Activated naive CD4-positive, alpha-beta T cell treated with anti-CD3 and anti-CD28 coated beads, Interleukin-2, amount 10 ng/mL, durations not matched to agents 7 days and 5 days (primary cell): ENCODE data around the gene SOBP.

Experiments used
- CTCF ChIA-PET: fragments of 350-600 bp; sonication (Branson Sonifier 250); formaldehyde crosslinking; loops from one replicate; lab custom pipeline; 2021; ENCODE audit warnings: antibody characterized with exemption; lab: Charles Lee
- DNase-seq: peaks from one replicate; pipeline ENCODE4 v3.0.0-alpha.2; 2020
- H3K27ac Mint-ChIP-seq: one replicate; pipeline ENCODE4 v1.8.0; 2021; ENCODE audit warnings: mild to moderate bottlenecking, moderate library complexity, mixed read lengths
- H3K27me3 Mint-ChIP-seq: one replicate; pipeline ENCODE4 v1.8.0; 2021; ENCODE audit warnings: mild to moderate bottlenecking, mixed read lengths
- H3K36me3 Mint-ChIP-seq: one replicate; pipeline ENCODE4 v1.8.0; 2021; ENCODE audit warnings: mixed read lengths
- H3K4me1 Mint-ChIP-seq: one replicate; pipeline ENCODE4 v1.8.0; 2021; ENCODE audit warnings: mixed read lengths
- H3K4me3 Mint-ChIP-seq: one replicate; pipeline ENCODE4 v1.8.0; 2021; ENCODE audit warnings: mild to moderate bottlenecking, moderate library complexity, mixed read lengths
- H3K9me3 Mint-ChIP-seq: one replicate; pipeline ENCODE4 v1.8.0; 2021; ENCODE audit warnings: mixed read lengths

Gene SOBP, protein sequence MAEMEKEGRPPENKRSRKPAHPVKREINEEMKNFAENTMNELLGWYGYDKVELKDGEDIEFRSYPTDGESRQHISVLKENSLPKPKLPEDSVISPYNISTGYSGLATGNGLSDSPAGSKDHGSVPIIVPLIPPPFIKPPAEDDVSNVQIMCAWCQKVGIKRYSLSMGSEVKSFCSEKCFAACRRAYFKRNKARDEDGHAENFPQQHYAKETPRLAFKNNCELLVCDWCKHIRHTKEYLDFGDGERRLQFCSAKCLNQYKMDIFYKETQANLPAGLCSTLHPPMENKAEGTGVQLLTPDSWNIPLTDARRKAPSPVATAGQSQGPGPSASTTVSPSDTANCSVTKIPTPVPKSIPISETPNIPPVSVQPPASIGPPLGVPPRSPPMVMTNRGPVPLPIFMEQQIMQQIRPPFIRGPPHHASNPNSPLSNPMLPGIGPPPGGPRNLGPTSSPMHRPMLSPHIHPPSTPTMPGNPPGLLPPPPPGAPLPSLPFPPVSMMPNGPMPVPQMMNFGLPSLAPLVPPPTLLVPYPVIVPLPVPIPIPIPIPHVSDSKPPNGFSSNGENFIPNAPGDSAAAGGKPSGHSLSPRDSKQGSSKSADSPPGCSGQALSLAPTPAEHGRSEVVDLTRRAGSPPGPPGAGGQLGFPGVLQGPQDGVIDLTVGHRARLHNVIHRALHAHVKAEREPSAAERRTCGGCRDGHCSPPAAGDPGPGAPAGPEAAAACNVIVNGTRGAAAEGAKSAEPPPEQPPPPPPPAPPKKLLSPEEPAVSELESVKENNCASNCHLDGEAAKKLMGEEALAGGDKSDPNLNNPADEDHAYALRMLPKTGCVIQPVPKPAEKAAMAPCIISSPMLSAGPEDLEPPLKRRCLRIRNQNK

DNA sequence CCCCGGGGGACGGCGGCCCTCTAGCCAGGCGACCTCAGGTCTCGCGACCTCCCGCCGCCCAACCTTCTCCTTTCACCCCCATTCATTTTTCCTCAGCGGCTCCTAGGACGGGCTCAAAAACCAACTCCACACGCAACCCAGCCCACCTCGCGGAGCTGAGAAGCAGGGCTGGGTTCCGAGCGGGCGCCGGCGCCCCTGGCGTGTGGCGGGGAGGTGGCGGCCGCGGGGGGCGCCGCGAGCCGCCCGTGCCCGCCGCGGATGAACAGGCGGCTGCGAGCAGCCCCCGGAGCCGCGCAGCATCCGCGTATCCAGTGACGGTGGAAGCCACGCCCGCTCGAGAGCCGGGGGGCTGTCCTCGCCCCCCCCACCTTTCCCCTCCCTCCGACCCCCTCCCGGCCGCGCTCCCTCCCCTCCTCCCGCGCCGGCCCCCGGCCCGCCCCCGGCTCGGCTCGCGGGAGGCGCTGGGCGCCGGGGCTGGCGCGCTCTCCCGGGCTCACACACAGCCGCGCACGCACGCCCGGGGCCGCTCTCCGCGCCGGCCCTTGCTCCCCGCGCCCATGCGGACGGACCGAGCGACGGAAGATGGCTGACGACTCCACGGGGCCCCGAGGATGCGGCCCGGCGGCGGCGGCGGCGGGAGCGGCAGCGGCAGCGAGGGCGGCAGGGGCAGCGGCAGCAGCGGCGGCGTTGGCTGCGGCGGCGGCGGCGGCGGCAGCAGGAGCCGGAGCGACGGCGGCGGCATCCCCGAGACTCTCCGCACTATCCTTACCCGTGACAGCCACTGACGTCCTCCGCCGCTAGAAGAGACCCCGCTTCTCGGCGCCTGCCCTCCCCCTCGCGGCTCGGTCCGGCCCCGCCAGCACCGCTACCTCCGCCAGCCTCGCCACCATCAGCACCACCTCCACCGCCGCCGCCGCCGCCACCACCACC, at the start of gene SOBP:
Gene SOBP, plus strand, starts transcription at position 482 of the 930 bp plus-strand sequence. CDS start 500 bp downstream, outside the sequence.
- H3K9me3 Mint-ChIP-seq, result no peaks in the 10 kb centered on the region

DNA sequence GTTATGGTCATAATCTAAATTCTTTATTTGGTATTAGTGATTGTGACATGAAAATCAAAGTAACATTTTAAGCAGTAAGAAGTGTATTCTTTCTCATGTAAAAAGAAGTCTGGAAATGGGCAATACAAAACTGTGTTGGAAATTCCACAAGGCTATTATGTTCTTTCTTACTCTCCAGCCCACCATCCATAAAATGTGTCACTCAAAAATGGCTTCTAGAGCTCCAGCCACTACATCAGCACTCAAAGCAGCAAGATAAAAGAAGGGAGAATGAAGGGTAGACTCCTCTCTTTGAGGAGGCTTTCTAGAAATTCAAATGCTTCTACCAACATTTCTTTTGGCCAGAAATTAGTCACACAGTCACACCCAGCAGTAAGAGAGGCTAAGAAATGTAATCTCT, 49.0 kb upstream of the SOBP start:
- Mint-ChIP-seq H3K4me1 (peaks cover 4% of the 10 kb centered on the region), H3K36me3 (peaks cover 10% of the 10 kb centered on the region), H3K4me3 (no peak overlapping the region), H3K27ac (no peak overlapping the region), H3K9me3 (peaks cover 3% of the 10 kb centered on the region), H3K27me3 (no peaks in the 10 kb centered on the region)
- no peak for DNase-seq
- CTCF ChIA-PET, result interaction anchor here (0.6 kb wide), 1 partner anchor 32 kb away, joined by 4 read pairs; no protein-coding TSS in a partner anchor

More for the DNA sequence above, at the start of gene SOBP:
- CTCF ChIA-PET, result interaction anchor here (2.1 kb wide), 1 partner anchor 172 kb away, joined by 5 read pairs; no protein-coding TSS in a partner anchor
- peak; percentile 47 for DNase-seq
- Mint-ChIP-seq H3K27me3 (peaks cover 46% of the 10 kb centered on the region), H3K27ac (no peak within 1 kb of the TSS), H3K4me3 (peak within 1 kb of the TSS; percentile 84), H3K4me1 (peaks cover 25% of the 10 kb centered on the region), H3K36me3 (peaks cover 3% of the 10 kb centered on the region)

DNA sequence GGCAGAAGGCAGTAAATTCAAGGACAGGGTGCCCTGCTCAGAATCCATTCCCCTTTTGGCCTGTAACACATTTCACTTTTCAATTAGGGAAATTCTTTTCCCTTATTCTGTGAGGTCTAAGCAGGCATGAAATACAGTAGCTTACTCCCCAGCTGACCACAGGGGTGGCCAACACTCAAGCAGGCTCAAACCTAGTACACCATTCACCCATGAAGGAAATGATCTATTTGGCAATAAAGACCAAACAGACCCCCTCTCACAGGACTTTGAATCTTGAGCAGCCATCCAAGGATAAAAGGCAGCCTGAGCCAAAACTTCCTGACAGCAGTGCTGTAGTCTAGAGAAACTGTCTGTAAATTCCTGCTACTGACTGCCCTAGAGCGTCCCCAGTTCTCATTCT, 48.2 kb upstream of the SOBP start:
- H3K36me3 Mint-ChIP-seq, result peaks cover 15% of the 10 kb centered on the region
- no peak for DNase-seq
- H3K4me1 Mint-ChIP-seq, result peaks cover 4% of the 10 kb centered on the region
- CTCF ChIA-PET, result interaction anchor here (0.6 kb wide), 1 partner anchor 31 kb away, joined by 4 read pairs; no protein-coding TSS in a partner anchor
- H3K27ac Mint-ChIP-seq, result no peak overlapping the region
- no peaks in the 10 kb centered on the region for H3K27me3 Mint-ChIP-seq
- H3K4me3 Mint-ChIP-seq, result no peak overlapping the region
- peaks cover 7% of the 10 kb centered on the region for H3K9me3 Mint-ChIP-seq

DNA sequence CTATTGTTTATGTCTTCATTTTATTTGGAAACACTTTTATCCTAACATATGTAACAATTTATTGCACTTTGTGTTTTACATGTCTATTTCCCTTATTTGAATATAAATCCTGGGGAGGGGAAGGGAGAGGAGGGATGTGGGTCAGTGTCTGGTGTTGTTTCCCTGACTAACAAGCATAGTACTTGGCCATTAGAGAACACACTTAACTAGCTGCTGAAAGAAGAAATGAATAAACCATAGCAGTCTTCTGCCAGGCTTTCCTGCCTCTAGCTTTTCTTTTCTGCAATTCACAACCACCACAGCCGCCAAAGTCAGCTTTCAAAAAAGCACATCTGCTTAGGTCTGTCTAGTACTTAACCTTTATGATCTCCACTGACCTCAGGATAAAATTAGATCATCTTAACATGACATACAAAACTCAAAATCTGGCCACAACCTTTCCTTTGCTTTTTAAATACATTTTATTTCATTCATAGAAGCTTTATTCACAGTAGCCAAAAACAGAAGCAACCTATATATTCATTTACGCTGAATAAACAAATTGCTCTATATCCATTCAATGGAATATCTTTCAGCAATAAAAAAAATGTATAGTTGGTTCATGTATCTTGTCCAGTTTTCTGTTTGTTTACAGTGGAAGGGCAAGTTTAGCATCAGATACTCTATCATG, 46.8 kb upstream of the SOBP start:
- Mint-ChIP-seq H3K4me3 (no peak overlapping the region), H3K27ac (no peak overlapping the region), H3K9me3 (peaks cover 17% of the 10 kb centered on the region), H3K36me3 (peaks cover 24% of the 10 kb centered on the region), H3K27me3 (no peaks in the 10 kb centered on the region), H3K4me1 (no peaks in the 10 kb centered on the region)
- CTCF ChIA-PET, result interaction anchor here (0.6 kb wide), 1 partner anchor 115 kb away, joined by 4 read pairs; no protein-coding TSS in a partner anchor
- no peak for DNase-seq

DNA sequence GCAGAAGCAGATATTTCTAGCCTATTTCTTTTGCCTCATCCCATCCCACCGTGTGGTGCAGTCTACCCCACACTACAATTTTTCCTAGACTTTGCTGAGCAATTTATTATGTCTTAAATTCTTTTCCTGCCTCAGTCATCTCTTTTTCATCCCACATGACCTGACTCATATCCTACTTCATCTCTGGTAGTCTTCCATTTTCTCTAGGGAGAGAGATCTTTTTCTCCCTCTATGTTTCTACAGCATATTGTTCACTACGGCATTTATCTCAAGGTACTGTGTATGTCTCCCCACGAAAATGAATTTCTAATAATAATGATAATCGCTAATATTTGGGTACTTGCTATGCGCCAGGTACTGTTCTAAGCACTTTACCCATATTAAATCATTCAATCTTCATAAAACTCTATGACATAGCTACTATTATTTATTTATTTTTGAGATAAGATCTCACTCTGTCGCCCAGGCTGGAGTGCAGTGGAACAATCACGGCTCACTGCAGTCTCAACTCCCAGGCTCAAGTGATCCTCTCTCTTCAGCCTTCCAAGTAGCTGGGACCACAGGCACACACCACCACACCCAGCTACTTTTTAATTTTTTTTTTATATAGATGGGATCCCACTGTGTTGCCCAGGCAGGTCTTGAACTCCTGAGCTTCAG, 46.2 kb upstream of the SOBP start:
- no peaks in the 10 kb centered on the region for H3K4me1 Mint-ChIP-seq
- H3K36me3 Mint-ChIP-seq, result peaks cover 29% of the 10 kb centered on the region
- no peaks in the 10 kb centered on the region for H3K27me3 Mint-ChIP-seq
- peaks cover 23% of the 10 kb centered on the region for H3K9me3 Mint-ChIP-seq
- DNase-seq, result no peak
- H3K4me3 Mint-ChIP-seq, result no peak overlapping the region
- CTCF ChIA-PET, result no interaction called here
- no peak overlapping the region for H3K27ac Mint-ChIP-seq

DNA sequence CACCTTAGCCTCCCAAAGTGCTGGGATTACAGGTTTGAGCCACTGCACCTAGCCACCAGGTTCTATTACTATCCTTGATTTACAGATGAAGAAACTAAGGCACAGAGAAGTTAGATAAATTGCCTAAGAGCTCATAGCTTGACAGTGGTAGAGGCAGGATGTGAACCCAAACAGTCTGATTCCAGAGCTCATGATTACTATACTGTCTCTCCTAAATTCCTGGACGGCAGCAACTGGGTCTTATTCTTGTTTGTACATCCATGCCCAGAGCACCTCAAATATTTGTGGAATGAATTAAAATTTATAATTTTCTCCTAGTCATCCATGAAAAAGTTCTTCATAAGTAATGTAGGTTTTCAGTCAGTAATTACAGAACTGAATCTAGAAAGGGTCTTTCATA, 45.6 kb upstream of the SOBP start:
- H3K9me3 Mint-ChIP-seq, result peaks cover 27% of the 10 kb centered on the region
- H3K4me3 Mint-ChIP-seq, result no peak overlapping the region
- no peaks in the 10 kb centered on the region for H3K27me3 Mint-ChIP-seq
- H3K36me3 Mint-ChIP-seq, result peaks cover 30% of the 10 kb centered on the region
- DNase-seq, result no peak
- no peak overlapping the region for H3K27ac Mint-ChIP-seq
- CTCF ChIA-PET, result no interaction called here
- H3K4me1 Mint-ChIP-seq, result no peaks in the 10 kb centered on the region

DNA sequence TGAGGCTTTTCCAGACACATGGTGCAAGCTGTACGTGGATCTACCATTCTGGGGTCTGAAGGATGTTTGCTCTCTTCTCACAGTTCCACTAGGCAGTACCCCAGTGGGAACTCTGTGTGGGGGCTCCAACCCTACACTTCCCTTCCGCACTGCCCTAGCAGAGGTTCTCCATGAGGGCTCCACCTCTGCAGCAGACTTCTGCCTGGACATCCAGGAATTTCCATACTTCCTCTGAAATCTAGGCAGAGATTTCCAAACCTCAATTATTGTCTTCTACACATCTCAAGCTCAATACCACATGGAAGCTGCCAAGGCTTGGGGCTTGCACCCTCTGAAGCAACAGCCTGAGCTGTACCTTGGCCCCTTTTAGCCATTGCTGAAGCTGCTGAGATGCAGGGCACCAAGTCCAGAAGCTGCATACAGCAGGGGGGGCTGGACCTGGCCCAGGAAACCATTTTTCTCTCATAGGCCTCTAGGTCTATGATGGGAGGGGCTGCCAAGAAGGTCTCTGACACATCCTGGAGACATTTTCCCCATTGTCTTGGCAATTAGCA, 42.2 kb upstream of the SOBP start:
- H3K9me3 Mint-ChIP-seq, result peaks cover 34% of the 10 kb centered on the region
- no peaks in the 10 kb centered on the region for H3K27me3 Mint-ChIP-seq
- H3K27ac Mint-ChIP-seq, result no peak overlapping the region
- H3K4me3 Mint-ChIP-seq, result no peak overlapping the region
- CTCF ChIA-PET, result no interaction called here
- no peaks in the 10 kb centered on the region for H3K4me1 Mint-ChIP-seq
- H3K36me3 Mint-ChIP-seq, result peaks cover 36% of the 10 kb centered on the region
- no peak for DNase-seq

DNA sequence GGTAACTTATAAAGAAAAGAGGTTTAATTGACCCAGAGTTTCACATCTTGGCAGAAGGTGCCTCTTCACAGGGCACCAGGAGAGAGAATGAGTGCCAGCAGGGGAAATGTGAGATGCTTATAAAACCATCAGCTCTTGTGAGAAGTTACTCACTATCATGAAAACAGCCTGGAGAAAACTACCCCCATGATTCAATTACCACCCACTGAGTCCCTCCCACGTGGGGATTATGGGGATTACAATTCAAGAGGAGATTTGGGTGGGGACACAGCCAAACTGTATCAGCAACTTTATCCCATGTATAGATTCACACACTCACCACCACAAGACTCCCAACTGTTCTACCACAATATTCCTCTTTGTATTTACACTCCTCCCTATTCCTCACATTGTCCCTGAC, 41.1 kb upstream of the SOBP start:
- Mint-ChIP-seq H3K27me3 (no peaks in the 10 kb centered on the region), H3K4me3 (no peak overlapping the region), H3K27ac (no peak overlapping the region), H3K36me3 (peaks cover 39% of the 10 kb centered on the region), H3K9me3 (peaks cover 34% of the 10 kb centered on the region), H3K4me1 (no peaks in the 10 kb centered on the region)
- CTCF ChIA-PET, result no interaction called here
- DNase-seq, result no peak

DNA sequence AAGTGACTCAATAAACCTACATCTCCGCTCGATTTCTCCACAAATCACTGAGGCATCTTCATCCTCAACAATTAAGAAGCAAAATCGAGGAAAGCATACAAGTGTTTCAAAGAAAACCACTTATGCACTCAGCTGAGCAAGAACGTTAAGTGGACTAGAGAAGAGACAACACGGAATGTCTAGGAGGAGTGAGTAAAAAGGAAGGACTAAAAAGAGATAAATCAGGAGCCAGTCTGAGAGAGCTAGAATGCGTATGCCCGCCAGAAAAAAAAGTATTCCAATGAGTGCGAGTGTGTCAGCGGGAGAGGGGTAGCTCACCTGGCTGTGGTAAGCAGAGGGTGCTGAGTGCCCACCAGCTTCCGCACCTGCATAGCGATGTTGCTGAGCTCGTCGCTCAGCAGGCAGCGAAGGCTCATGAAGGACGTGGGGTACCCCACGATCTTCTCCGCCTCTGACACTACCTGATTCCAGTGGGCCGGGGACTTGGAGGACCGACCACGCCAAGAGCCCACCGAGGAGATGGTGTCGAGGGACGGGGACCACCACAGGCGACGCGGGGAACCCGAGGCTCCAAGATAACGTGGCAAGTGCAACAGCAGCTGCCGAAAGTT, 31.1 kb upstream of the SOBP start:
- Mint-ChIP-seq H3K27ac (peak overlapping the region; percentile 81), H3K9me3 (no peaks in the 10 kb centered on the region), H3K27me3 (no peaks in the 10 kb centered on the region), H3K36me3 (peaks cover 10% of the 10 kb centered on the region), H3K4me1 (peaks cover 28% of the 10 kb centered on the region), H3K4me3 (peak overlapping the region; percentile 78)
- peak; percentile 57 for DNase-seq
- CTCF ChIA-PET, result interaction anchor here (0.7 to 1.9 kb wide), 6 partner anchors 34 to 279 kb away, joined by 3 to 11 read pairs (median 4); no protein-coding TSS in a partner anchor

DNA sequence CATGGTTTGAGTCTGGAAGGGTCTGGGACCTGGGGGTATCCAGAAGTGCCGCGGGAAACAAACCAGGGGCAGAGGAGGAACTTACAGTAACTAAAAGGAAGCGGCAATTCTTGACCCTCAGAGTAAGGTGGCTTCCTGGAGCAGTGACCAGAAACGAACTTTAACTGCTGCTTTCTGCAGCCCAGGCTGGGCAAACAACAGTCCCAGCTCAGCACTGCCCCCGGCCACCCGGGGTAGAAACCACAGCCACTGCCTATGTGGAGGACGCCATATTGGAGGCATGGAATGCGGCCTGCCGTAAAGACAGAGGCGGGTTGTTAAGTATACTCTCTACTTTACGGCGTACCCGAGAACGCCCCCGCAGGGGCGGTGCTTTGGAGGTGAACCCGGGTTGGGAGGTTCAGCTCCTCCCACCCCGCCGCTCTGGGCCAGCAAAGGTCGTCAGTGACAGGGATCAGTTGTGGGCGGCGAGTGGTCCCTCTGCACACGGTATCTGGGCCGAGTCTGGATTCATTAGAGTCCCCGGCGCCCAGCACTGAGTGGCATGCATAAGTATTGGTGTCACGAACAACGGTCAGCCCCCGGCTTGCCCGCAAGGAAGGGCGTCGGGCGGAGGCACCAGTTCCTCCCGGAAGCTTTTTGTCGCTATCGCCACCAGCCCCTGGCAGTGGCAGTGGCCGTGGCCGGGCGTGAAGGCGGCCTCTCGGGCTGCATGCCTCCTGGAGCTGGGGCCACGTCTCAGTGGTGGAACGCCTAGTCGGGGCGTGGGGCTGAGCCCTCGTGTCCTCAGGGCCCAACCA, 30.4 kb upstream of the SOBP start, which contains the start of gene PDSS2:
Gene PDSS2, minus strand, starts transcription at position 282 of the 800 bp plus-strand sequence. Its CDS starts 279 bp downstream, at position 3.
- Mint-ChIP-seq H3K27me3 (no peaks in the 10 kb centered on the region), H3K27ac (peak within 1 kb of the TSS; percentile 81), H3K4me1 (peaks cover 28% of the 10 kb centered on the region), H3K4me3 (peak within 1 kb of the TSS; percentile 78), H3K36me3 (peaks cover 10% of the 10 kb centered on the region), H3K9me3 (no peaks in the 10 kb centered on the region)
- DNase-seq, result peak; percentile 99
- CTCF ChIA-PET, result interaction anchor here (0.8 to 1.9 kb wide), 5 partner anchors 34 to 280 kb away, joined by 3 to 11 read pairs (median 4); no protein-coding TSS in a partner anchor

DNA sequence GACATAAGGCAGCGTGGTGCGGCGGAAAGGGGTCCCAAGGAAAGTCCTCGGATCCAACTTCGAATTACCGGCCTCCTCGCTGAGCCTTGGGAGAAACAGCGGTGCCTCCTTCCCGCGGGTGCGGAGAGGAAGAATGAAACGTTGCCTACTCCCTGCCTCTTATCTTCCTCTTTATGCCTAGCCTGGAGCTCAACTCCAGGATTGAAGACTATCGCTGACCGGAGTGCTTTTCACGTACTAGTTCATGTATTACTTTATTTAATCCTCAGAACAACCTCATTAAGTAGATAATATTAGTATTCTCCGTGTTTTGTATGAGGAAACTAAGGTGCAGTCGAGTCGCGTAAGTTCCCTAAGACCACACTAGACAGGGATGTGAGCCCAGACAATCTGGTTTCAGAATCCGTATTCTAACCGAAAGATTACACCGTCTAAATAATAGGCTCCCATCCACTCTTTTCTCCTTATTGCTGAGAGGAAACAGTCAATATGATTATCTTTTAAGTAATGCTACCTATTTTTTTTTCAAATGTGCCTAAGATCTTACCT, 29.8 kb upstream of the SOBP start:
- H3K27me3 Mint-ChIP-seq, result no peaks in the 10 kb centered on the region
- peak overlapping the region; percentile 78 for H3K4me3 Mint-ChIP-seq
- H3K4me1 Mint-ChIP-seq, result peaks cover 27% of the 10 kb centered on the region
- CTCF ChIA-PET, result interaction anchor here (1.0 to 1.9 kb wide), 3 partner anchors 33 to 214 kb away, joined by 4 to 11 read pairs (median 5); no protein-coding TSS in a partner anchor
- H3K36me3 Mint-ChIP-seq, result peaks cover 7% of the 10 kb centered on the region
- H3K27ac Mint-ChIP-seq, result peak overlapping the region; percentile 81
- no peaks in the 10 kb centered on the region for H3K9me3 Mint-ChIP-seq
- no peak for DNase-seq
